ENCODE data around the gene MSX1. TPM values are rescaled to one million over a fixed set of nuclear protein-coding genes. Genes with fewer than 3 reads are reported as not detected.

Gene MSX1
- total and polyA plus RNA-seq, 2 of the 8 experiments (the other 6 are each of a cell fraction or from before 2014, with no cell fraction given): 0.47 TPM; not detected in 1

DNA sequence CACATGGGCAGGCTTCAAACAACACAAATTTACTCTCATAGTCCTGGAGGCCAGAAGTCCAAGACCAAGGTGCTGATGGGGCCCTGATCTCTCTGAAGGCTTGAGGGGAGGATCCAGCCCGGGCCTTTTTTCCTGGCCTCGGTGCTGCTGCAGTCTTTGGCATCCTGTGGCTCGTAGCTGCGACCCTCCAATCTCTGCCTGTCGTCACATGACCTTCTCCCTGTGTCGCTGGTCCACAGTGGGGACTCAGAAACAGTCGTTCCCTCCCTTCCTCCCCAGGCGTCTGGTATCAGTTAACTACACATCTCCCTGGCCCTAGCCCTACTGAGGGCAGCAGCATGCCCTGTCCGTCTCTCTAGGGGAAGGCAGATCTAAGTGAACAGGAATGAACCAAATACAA lies 19.1 kb upstream of the MSX1 start:
- TF ChIP-seq SP2 (IDR thresholded peaks at IDR 0.05; ENCODE audit: low read length): no peak
- TF ChIP-seq SIX5 (IDR thresholded peaks at IDR 0.05; ENCODE audit: low read depth, low read length): no peak
- no peak for TF ChIP-seq CEBPB (IDR thresholded peaks at IDR 0.05; ENCODE audit: low read depth, low read length)
- TF ChIP-seq HDAC6 (IDR thresholded peaks at IDR 0.05; ENCODE audit: low read depth, low read length): no peak
- TF ChIP-seq EZH2 (IDR thresholded peaks at IDR 0.05; ENCODE audit: low read depth, low read length, severe bottlenecking): no peak
- TF ChIP-seq ZNF274 (IDR thresholded peaks at IDR 0.05; ENCODE audit: borderline replicate concordance, extremely low read depth, low read length): no peak
- TF ChIP-seq KDM4A (IDR thresholded peaks at IDR 0.05; ENCODE audit: low read depth, low read length, severe bottlenecking): no peak
- no peak for TF ChIP-seq BACH1 (IDR thresholded peaks at IDR 0.05; ENCODE audit: low read length)
- TF ChIP-seq, protein P1, sequence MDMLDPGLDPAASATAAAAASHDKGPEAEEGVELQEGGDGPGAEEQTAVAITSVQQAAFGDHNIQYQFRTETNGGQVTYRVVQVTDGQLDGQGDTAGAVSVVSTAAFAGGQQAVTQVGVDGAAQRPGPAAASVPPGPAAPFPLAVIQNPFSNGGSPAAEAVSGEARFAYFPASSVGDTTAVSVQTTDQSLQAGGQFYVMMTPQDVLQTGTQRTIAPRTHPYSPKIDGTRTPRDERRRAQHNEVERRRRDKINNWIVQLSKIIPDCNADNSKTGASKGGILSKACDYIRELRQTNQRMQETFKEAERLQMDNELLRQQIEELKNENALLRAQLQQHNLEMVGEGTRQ (IDR thresholded peaks at IDR 0.05; ENCODE audit: low read length): no peak
- no peak for TF ChIP-seq CBX8 (IDR thresholded peaks at IDR 0.05; ENCODE audit: borderline replicate concordance, low read depth, low read length)
- no peak for TF ChIP-seq BCL11A (IDR thresholded peaks at IDR 0.05; ENCODE audit: low read depth in 2 of 2, low read length in 2 of 2)
- Histone ChIP-seq H3K56ac (replicated peaks; ENCODE audit: insufficient read length, low read depth, low read length) (no peak overlapping the region), H2BK12ac (ENCODE audit: low read depth, low read length) (no peak overlapping the region), H2AK5ac (ENCODE audit: low read depth, low read length) (no peak overlapping the region), H4K20me1 (replicated peaks in 1 of 2; ENCODE audit: control insufficient read depth in 1 of 2, insufficient read depth in 2 of 2, low read length in 2 of 2) (peaks cover 0 to 3% of the 10 kb centered on the region in 2 experiments), H3K4me1 (replicated peaks in 1 of 4; ENCODE audit: control insufficient read depth in 3 of 4, insufficient read depth in 4 of 4, low read length in 3 of 4) (peaks cover 0 to 3% (median 0%) of the 10 kb centered on the region in 4 experiments; a peak in 2 of 7 replicates), H3K4ac (replicated peaks; ENCODE audit: insufficient read length, low read depth, low read length) (no peak overlapping the region), H3K14ac (ENCODE audit: insufficient read length) (no peak overlapping the region), H3K23ac (ENCODE audit: insufficient read length) (no peak overlapping the region), H2BK20ac (ENCODE audit: low read length) (no peak overlapping the region), H3K4me2 (ENCODE audit: insufficient read depth in 1 of 2, low read depth in 2 of 2, low read length in 2 of 2) (no peak overlapping the region), H3K9ac (replicated peaks in 1 of 4; ENCODE audit: extremely low read depth in 1 of 4, low read depth in 3 of 4, low read length in 3 of 4) (no peak overlapping the region), H3K23me2 (ENCODE audit: low read depth, low read length) (no peaks in the 10 kb centered on the region), H3K79me1 (ENCODE audit: low read depth, low read length) (no peaks in the 10 kb centered on the region), H3K9me3 (ENCODE audit: insufficient read depth in 2 of 2, low read depth in 1 of 2, low read length in 1 of 2) (peaks cover 0 to 4% of the 10 kb centered on the region in 2 experiments; a peak in 2 of 4 replicates), H2BK120ac (replicated peaks; ENCODE audit: low read depth, low read length) (no peak overlapping the region), H2BK15ac (ENCODE audit: low read length) (no peak overlapping the region), H3K79me2 (ENCODE audit: control insufficient read depth in 1 of 2, insufficient read depth in 2 of 2, low read length in 2 of 2) (peaks cover 0 to 3% of the 10 kb centered on the region in 2 experiments; a peak in 2 of 4 replicates), H3K36me3 (ENCODE audit: control insufficient read depth in 2 of 4, insufficient read depth in 4 of 4, low read length in 3 of 4) (no peaks in the 10 kb centered on the region), H4K91ac (replicated peaks; ENCODE audit: insufficient read length, low read length) (no peak overlapping the region), H4K5ac (ENCODE audit: insufficient read length, low read depth, low read length) (no peak overlapping the region), H3K4me3 (ENCODE audit: extremely low read depth in 1 of 4, insufficient read depth in 2 of 4, low read depth in 3 of 4, low read length in 4 of 4) (no peak overlapping the region), H3K18ac (ENCODE audit: extremely low read depth, low read length) (no peak overlapping the region; the same call in 1 of the 2 replicates), H4K8ac (ENCODE audit: extremely low read depth, insufficient read depth, low read length) (no peak overlapping the region), H2AFZ (ENCODE audit: low read length) (no peak overlapping the region), H2BK5ac (ENCODE audit: low read depth, low read length) (no peak overlapping the region), H3K27ac (ENCODE audit: low read depth, low read length) (no peak overlapping the region), H3K27me3 (replicated peaks in 1 of 4; ENCODE audit: control insufficient read depth in 3 of 4, extremely low read depth in 1 of 4, insufficient read depth in 3 of 4, low read length in 3 of 4) (peaks cover 0 to 9% (median 6%) of the 10 kb centered on the region in 4 experiments; a peak in 4 of 7 replicates)
- CTCF ChIA-PET (ENCODE audit: partially characterized antibody): interaction anchor here (2.6 kb wide), 1 partner anchor 146 kb away, joined by 5 read pairs; no protein-coding TSS in a partner anchor
- no peak for FAIRE-seq
- no peak for DNase-seq (ENCODE audit: low read depth in 1 of 2, low spot score in 2 of 2)
- POLR2A ChIA-PET (ENCODE audit: partially characterized antibody): no interaction called here
- 74% methylated on average over 9 of the region's 9 CpGs; no CpG with 5 or more reads in 1 of the 2 experiments for WGBS, 2 experiments (ENCODE audit: extremely low coverage in 1 of 2, insufficient coverage in 1 of 2, insufficient read length in 1 of 2, insufficient replicate concordance in 2 of 2, low coverage in 1 of 2, low lambda C conversion rate in 2 of 2, missing lambda C conversion rate in 1 of 2)
